H1 (cell line): Measurements from ENCODE around the gene MAP2K1. TPM values are rescaled to one million over a fixed set of nuclear protein-coding genes. Genes with fewer than 3 reads are reported as not detected.

Source experiments
- CTCF ChIA-PET: fragments of 300-600 bp; sonication (Branson Sonifier 250); formaldehyde crosslinking; loops from one replicate; lab custom pipeline; 2021; ENCODE audit not compliant: partially characterized antibody; lab: Charles Lee
- POLR2A ChIA-PET: fragments of 300-600 bp; sonication (Branson Sonifier 250); formaldehyde crosslinking; loops from one replicate; lab custom pipeline; 2021; ENCODE audit warnings: inconsistent platforms; ENCODE audit not compliant: partially characterized antibody; lab: Charles Lee
- DNase-seq, 2 experiments: peaks; one replicate each; pipeline versions ENCODE4 v3.0.0 to v3.0.0-alpha.2; 2010 to 2022; ENCODE audit warnings: low spot score in 2 of 2, low read depth in 1 of 2, mixed read lengths in 1 of 2
- FAIRE-seq: peaks from 2 replicates; lab custom pipeline; 2011; peaks lifted over from hg19 to GRCh38; lab: Jason Lieb, UNC
- H2AFZ ChIP-seq: 2 replicates; pipeline ENCODE4 v1.8.1; 2012; ENCODE audit warnings: low read length, inconsistent platforms
- H2AK5ac ChIP-seq: 2 replicates; pipeline ENCODE4 v1.6.1; 2013; ENCODE audit warnings: low read depth, low read length
- H2BK120ac ChIP-seq: replicated peaks from 2 replicates; pipeline ENCODE3; 2013; ENCODE audit warnings: low read depth, low read length, inconsistent platforms
- H2BK12ac ChIP-seq: 2 replicates; pipeline ENCODE4 v1.6.1; 2013; ENCODE audit warnings: low read depth, low read length
- H2BK15ac ChIP-seq: 2 replicates; pipeline ENCODE4 v1.6.1; 2013; ENCODE audit warnings: low read length
- H2BK20ac ChIP-seq: 2 replicates; pipeline ENCODE4 v1.6.1; 2013; ENCODE audit warnings: low read length
- H2BK5ac ChIP-seq: 2 replicates; pipeline ENCODE4 v1.6.1; 2013; ENCODE audit warnings: low read depth, low read length
- H3K14ac ChIP-seq: 2 replicates; pipeline ENCODE4 v1.6.1; 2013; ENCODE audit warnings: inconsistent platforms; ENCODE audit not compliant: insufficient read length
- H3K18ac ChIP-seq: 2 replicates; pipeline ENCODE4 v1.6.1; 2013; ENCODE audit warnings: low read length; ENCODE audit errors: extremely low read depth
- H3K23ac ChIP-seq: 2 replicates; pipeline ENCODE4 v1.6.1; 2013; ENCODE audit warnings: inconsistent platforms; ENCODE audit not compliant: insufficient read length
- H3K23me2 ChIP-seq: 2 replicates; pipeline ENCODE4 v1.6.1; 2013; ENCODE audit warnings: low read depth, low read length
- H3K27ac ChIP-seq: 2 replicates; pipeline ENCODE4 v1.6.1; 2011; ENCODE audit warnings: low read depth, low read length, inconsistent platforms
- H3K27me3 ChIP-seq, 4 experiments: replicated peaks in 1 of 4; 1 replicate in 1 of 4; 2 replicates in 3 of 4; pipeline versions ENCODE4 v1.6.1 to v1.8.1; 2011 to 2013; ENCODE audit warnings: low read length in 3 of 4, mild to moderate bottlenecking in 3 of 4, inconsistent platforms in 2 of 4, mixed read lengths in 2 of 4, moderate library complexity in 1 of 4; ENCODE audit not compliant: control insufficient read depth in 3 of 4, insufficient read depth in 3 of 4; ENCODE audit errors: extremely low read depth in 1 of 4
- H3K36me3 ChIP-seq, 4 experiments: 2 replicates each; pipeline versions ENCODE4 v1.6.1 to v1.8.1; 2011 to 2013; ENCODE audit warnings: mild to moderate bottlenecking in 4 of 4, low read length in 3 of 4, moderate library complexity in 2 of 4, control low read depth in 1 of 4, inconsistent platforms in 1 of 4; ENCODE audit not compliant: insufficient read depth in 4 of 4, control insufficient read depth in 2 of 4
- H3K4ac ChIP-seq: replicated peaks from 2 replicates; pipeline ENCODE3; 2013; ENCODE audit warnings: low read length, low read depth, mixed read lengths, inconsistent platforms; ENCODE audit not compliant: insufficient read length
- H3K4me1 ChIP-seq, 4 experiments: replicated peaks in 1 of 4; 1 replicate in 1 of 4; 2 replicates in 3 of 4; pipeline versions ENCODE4 v1.6.1 to v1.8.1; 2011 to 2013; ENCODE audit warnings: low read length in 3 of 4, inconsistent platforms in 2 of 4, mixed read lengths in 1 of 4; ENCODE audit not compliant: insufficient read depth in 4 of 4, control insufficient read depth in 3 of 4
- H3K4me2 ChIP-seq, 2 experiments: 2 replicates each; pipeline versions ENCODE4 v1.6.1 to v1.8.1; 2011 to 2013; ENCODE audit warnings: low read depth in 2 of 2, low read length in 2 of 2, control low read depth in 1 of 2, inconsistent platforms in 1 of 2, mild to moderate bottlenecking in 1 of 2; ENCODE audit not compliant: insufficient read depth in 1 of 2
- H3K4me3 ChIP-seq, 4 experiments: fragments of 200-600, 300-600 bp in 1 of 4; sonication (generic), shearing (Covaris generic), sonication (Bioruptor Twin) in 1 of 4; 2 replicates each; pipeline versions ENCODE4 v1.5.1 to v1.8.1; 2011 to 2016; ENCODE audit warnings: low read length in 4 of 4, low read depth in 3 of 4, control low read depth in 2 of 4, inconsistent platforms in 2 of 4, mild to moderate bottlenecking in 2 of 4, mixed read lengths in 1 of 4, moderate library complexity in 1 of 4; ENCODE audit not compliant: insufficient read depth in 2 of 4; ENCODE audit errors: extremely low read depth in 1 of 4
- H3K56ac ChIP-seq: replicated peaks from 2 replicates; pipeline ENCODE3; 2013; ENCODE audit warnings: low read depth, mild to moderate bottlenecking, mixed read lengths, low read length, inconsistent platforms; ENCODE audit not compliant: insufficient read length
- H3K79me1 ChIP-seq: 2 replicates; pipeline ENCODE4 v1.6.1; 2013; ENCODE audit warnings: low read depth, low read length, control low read depth
- H3K79me2 ChIP-seq, 2 experiments: 2 replicates each; pipeline versions ENCODE4 v1.6.1 to v1.8.1; 2012 to 2013; ENCODE audit warnings: low read length in 2 of 2, mild to moderate bottlenecking in 2 of 2, inconsistent platforms in 1 of 2; ENCODE audit not compliant: insufficient read depth in 2 of 2, control insufficient read depth in 1 of 2
- H3K9ac ChIP-seq, 4 experiments: replicated peaks in 1 of 4; 1 replicate in 1 of 4; 2 replicates in 3 of 4; pipeline versions ENCODE4 v1.6.1 to v1.8.1; 2011 to 2013; ENCODE audit warnings: low read depth in 3 of 4, low read length in 3 of 4, control low read depth in 2 of 4, mild to moderate bottlenecking in 2 of 4, moderate library complexity in 2 of 4, inconsistent platforms in 1 of 4; ENCODE audit errors: extremely low read depth in 1 of 4
- H3K9me3 ChIP-seq, 2 experiments: 2 replicates each; pipeline versions ENCODE4 v1.6.1 to v1.8.1; 2012 to 2013; ENCODE audit warnings: mild to moderate bottlenecking in 2 of 2, moderate library complexity in 2 of 2, control low read depth in 1 of 2, inconsistent platforms in 1 of 2, low read depth in 1 of 2, low read length in 1 of 2, mixed read lengths in 1 of 2; ENCODE audit not compliant: insufficient read depth in 2 of 2
- H4K20me1 ChIP-seq, 2 experiments: replicated peaks in 1 of 2; 2 replicates each; pipeline versions ENCODE3 to v1.8.1; 2011 to 2013; ENCODE audit warnings: inconsistent platforms in 2 of 2, low read length in 2 of 2, mild to moderate bottlenecking in 1 of 2; ENCODE audit not compliant: insufficient read depth in 2 of 2, control insufficient read depth in 1 of 2
- H4K5ac ChIP-seq: 2 replicates; pipeline ENCODE4 v1.6.1; 2013; ENCODE audit warnings: low read length, low read depth, mixed read lengths, inconsistent platforms; ENCODE audit not compliant: insufficient read length
- H4K8ac ChIP-seq: 2 replicates; pipeline ENCODE4 v1.8.0; 2013; ENCODE audit warnings: mild to moderate bottlenecking, moderate library complexity, low read length, inconsistent platforms; ENCODE audit not compliant: insufficient read depth; ENCODE audit errors: extremely low read depth
- H4K91ac ChIP-seq: replicated peaks from 2 replicates; pipeline ENCODE3; 2013; ENCODE audit warnings: low read length, mixed read lengths, inconsistent platforms; ENCODE audit not compliant: insufficient read length
- BCL11A ChIP-seq, 2 experiments: IDR thresholded peaks; one replicate each; pipeline ENCODE4 v1.6.1; 2011; ENCODE audit warnings: low read depth in 2 of 2, low read length in 2 of 2, mild to moderate bottlenecking in 2 of 2
- CHD1 ChIP-seq: IDR thresholded peaks from 2 replicates; pipeline ENCODE4 v1.6.1; 2012; ENCODE audit warnings: low read depth, low read length, improper control_type of control experiment
- CTBP2 ChIP-seq: IDR thresholded peaks from 2 replicates; pipeline ENCODE4 v1.7.0; 2011; ENCODE audit warnings: borderline replicate concordance, mild to moderate bottlenecking, moderate library complexity, mixed read lengths, low read length; ENCODE audit not compliant: insufficient read depth, insufficient read length
- HDAC2 ChIP-seq, 2 experiments: fragments of 300-600 bp in 1 of 2; sonication (generic) in 1 of 2; IDR thresholded peaks; 2 replicates each; pipeline ENCODE4 v1.6.1; 2011 to 2012; ENCODE audit warnings: low read depth in 2 of 2, low read length in 2 of 2, mild to moderate bottlenecking in 2 of 2, moderate library complexity in 2 of 2, borderline replicate concordance in 1 of 2, inconsistent platforms in 1 of 2
- JUN ChIP-seq: IDR thresholded peaks from 2 replicates; pipeline ENCODE4 v1.6.1; 2011; ENCODE audit warnings: low read depth, mild to moderate bottlenecking, improper control_type of control experiment, low read length
- KDM4A ChIP-seq: IDR thresholded peaks from one replicate; pipeline ENCODE4 v1.7.1; 2012; ENCODE audit warnings: low read depth, mild to moderate bottlenecking, moderate library complexity, low read length, inconsistent platforms; ENCODE audit not compliant: severe bottlenecking
- RAD21 ChIP-seq, 2 experiments: IDR thresholded peaks in 1 of 2; conservative IDR thresholded peaks in 1 of 2; 2 replicates each; pipeline ENCODE4 v1.6.1; 2011; ENCODE audit warnings: low read depth in 2 of 2, low read length in 2 of 2, improper control_type of control experiment in 1 of 2, inconsistent platforms in 1 of 2, mild to moderate bottlenecking in 1 of 2, moderate library complexity in 1 of 2
- RNF2 ChIP-seq: fragments of 200-900, 300-1000 bp; sonication (generic); IDR thresholded peaks from 2 replicates; pipeline ENCODE4 v1.7.1; 2016; ENCODE audit warnings: borderline replicate concordance, low read depth, mild to moderate bottlenecking, antibody characterized with exemption, low read length; ENCODE audit not compliant: poor library complexity, severe bottlenecking; ENCODE audit errors: missing control alignments
- SIRT6 ChIP-seq: IDR thresholded peaks from one replicate; pipeline ENCODE4 v1.7.1; 2012; ENCODE audit warnings: low read length, inconsistent platforms
- SP2 ChIP-seq: IDR thresholded peaks from 2 replicates; pipeline ENCODE4 v1.6.1; 2012; ENCODE audit warnings: mild to moderate bottlenecking, low read length, inconsistent platforms
- ZNF274 ChIP-seq: IDR thresholded peaks from 2 replicates; pipeline ENCODE4 v1.7.0; 2012; ENCODE audit warnings: low read length, borderline replicate concordance; ENCODE audit errors: extremely low read depth
- WGBS, 2 experiments: shearing (Covaris generic) in 1 of 2; methylation state at CpG; one replicate each; pipeline versions ENCODE4 v1.1.6 to v1.1.7; 2013 to 2015; ENCODE audit warnings: low lambda C conversion rate in 2 of 2, mixed read lengths in 2 of 2, inconsistent platforms in 1 of 2, low coverage in 1 of 2, missing lambda C conversion rate in 1 of 2; ENCODE audit not compliant: insufficient replicate concordance in 2 of 2, insufficient coverage in 1 of 2, insufficient read length in 1 of 2; ENCODE audit errors: extremely low coverage in 1 of 2, missing lambda C conversion rate in 1 of 2; 5-methylcytosine and 5-hydroxymethylcytosine counted together
- polyA plus RNA-seq, 7 experiments: library from polyadenylated mRNA; depleted of rRNA in 3 of 7; stranded (reverse) in 5 of 7; unstranded in 2 of 7; fragments of >200 nt in 5 of 7; fragments of 200-250 nt in 2 of 7; gene quantifications; 1 replicate in 5 of 7; 2 replicates in 1 of 7; 4 replicates in 1 of 7; pipeline versions ENCODE4 v1.2.1 to v1.2.3, GENCODE V29; 2011 to 2013; ENCODE audit warnings: missing spikeins in 2 of 7, mixed read lengths in 2 of 7
- total RNA-seq: library from RNA; stranded (reverse); fragmentation: NEBNext Ultra II Directional; extraction: Animal tissue kit (Norgen Biotek cat#: 25700); gene quantifications from 2 replicates; pipeline ENCODE4 v1.2.1, GENCODE V29; 2021
- TF ChIP-seq, protein P1 (sequence below): IDR thresholded peaks from 2 replicates; pipeline ENCODE4 v1.6.1; 2012; ENCODE audit warnings: inconsistent platforms

MAP2K1 gene
- total and polyA plus RNA-seq, 2 of the 8 experiments (the other 6 are each of a cell fraction or from before 2014, with no cell fraction given): 54.7 to 78.2 TPM

DNA sequence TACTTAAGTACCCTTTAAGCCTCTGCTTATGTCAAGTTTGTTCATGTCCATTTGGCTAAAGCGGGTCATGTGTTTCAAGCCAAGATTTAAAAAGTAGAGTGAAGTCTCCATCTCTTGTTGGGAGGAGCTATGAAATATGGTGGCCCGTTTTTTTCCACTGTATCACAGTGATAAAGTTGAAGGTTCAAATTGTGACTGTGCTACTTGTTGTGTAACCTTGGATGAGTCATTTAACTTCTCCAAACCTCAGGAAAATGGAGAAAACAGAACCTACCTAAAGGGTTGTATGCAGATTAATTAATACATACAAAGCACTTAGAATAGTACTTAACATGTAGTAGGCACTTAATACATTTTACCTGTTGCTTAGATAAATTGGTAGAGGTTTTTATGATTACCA, 67.4 kb downstream of the MAP2K1 start:
- Histone ChIP-seq H3K4ac (no peak overlapping the region), H3K4me2 (no peak overlapping the region), H2BK15ac (no peak overlapping the region), H3K27me3 (no peaks in the 10 kb centered on the region), H4K8ac (no peak overlapping the region), H3K9ac (no peak overlapping the region), H3K14ac (no peak overlapping the region), H3K79me2 (no peaks in the 10 kb centered on the region), H3K79me1 (0 out of 2 replicates have a peak, but pooled peaks cover 4% of the 10 kb centered on the region), H4K91ac (no peak overlapping the region), H2AFZ (no peak overlapping the region), H2BK20ac (no peak overlapping the region), H3K27ac (no peak overlapping the region), H3K56ac (no peak overlapping the region), H3K23ac (no peak overlapping the region), H3K9me3 (no peaks in the 10 kb centered on the region), H2BK5ac (no peak overlapping the region), H3K36me3 (peaks cover 0 to 11% (median 2%) of the 10 kb centered on the region in 4 experiments; a peak in 4 of 8 replicates), H3K23me2 (no peaks in the 10 kb centered on the region), H2BK120ac (no peak overlapping the region), H4K5ac (no peak overlapping the region), H4K20me1 (peaks cover 0 to 2% of the 10 kb centered on the region in 2 experiments), H2AK5ac (no peak overlapping the region), H3K4me3 (no peak overlapping the region), H3K18ac (no peak overlapping the region), H2BK12ac (no peak overlapping the region), H3K4me1 (no peaks in the 10 kb centered on the region; a peak in 1 of 7 replicates)
- FAIRE-seq (no peak), DNase-seq (no peak)
- ChIA-PET POLR2A (interaction anchor here (1.0 to 1.2 kb wide), 2 partner anchors 22 to 51 kb away, joined by 3 to 4 read pairs; no protein-coding TSS in a partner anchor), CTCF (no interaction called here)
- WGBS, 2 experiments: 83% methylated on average over 2 of the region's 2 CpGs; no CpG with 5 or more reads in 1 of the 2 experiments
- TF ChIP-seq CHD1 (no peak), SIRT6 (no peak), HDAC2 (IDR thresholded peaks at IDR 0.05; ENCODE audit: borderline replicate concordance in 1 of 2, low read depth in 2 of 2, low read length in 2 of 2) (no peak), SP2 (no peak), RNF2 (no peak), CTBP2 (no peak), BCL11A (IDR thresholded peaks at IDR 0.05; ENCODE audit: low read depth in 2 of 2, low read length in 2 of 2) (no peak), ZNF274 (no peak), JUN (no peak), RAD21 (IDR thresholded peaks at IDR 0.05 in 1 of 2, conservative IDR thresholded peaks at IDR 0.05 in 1 of 2; ENCODE audit: low read depth in 2 of 2, low read length in 2 of 2) (no peak), KDM4A (no peak)
- TF ChIP-seq, protein P1, sequence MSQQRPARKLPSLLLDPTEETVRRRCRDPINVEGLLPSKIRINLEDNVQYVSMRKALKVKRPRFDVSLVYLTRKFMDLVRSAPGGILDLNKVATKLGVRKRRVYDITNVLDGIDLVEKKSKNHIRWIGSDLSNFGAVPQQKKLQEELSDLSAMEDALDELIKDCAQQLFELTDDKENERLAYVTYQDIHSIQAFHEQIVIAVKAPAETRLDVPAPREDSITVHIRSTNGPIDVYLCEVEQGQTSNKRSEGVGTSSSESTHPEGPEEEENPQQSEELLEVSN: no peak
